ENCODE data around the gene THSD7A.

THSD7A gene

GRCh38 chr7:11667810-11668185 is 164.2 kb downstream of the THSD7A start:
- H3K4me1 Mint-ChIP-seq, result no peaks in the 10 kb centered on the region
- ATAC-seq (replicated peaks; ENCODE audit: extremely low read depth, poor library complexity, severe bottlenecking), result no peak
- H3K36me3 Mint-ChIP-seq (ENCODE audit: insufficient read depth), result no peaks in the 10 kb centered on the region
- peaks cover 2% of the 10 kb centered on the region for H3K9me3 Mint-ChIP-seq
- H3K4me3 Mint-ChIP-seq, result no peak overlapping the region
- no peak for DNase-seq (ENCODE audit: low spot score in 2 of 2)
- H3K27me3 Mint-ChIP-seq, result no peaks in the 10 kb centered on the region
- H3K27ac Mint-ChIP-seq (ENCODE audit: low read depth), result no peak overlapping the region

GRCh38 chr7:11667071-11667809 is 164.8 kb downstream of the THSD7A start:
- ATAC-seq (replicated peaks; ENCODE audit: extremely low read depth, poor library complexity, severe bottlenecking) (no peak), DNase-seq (ENCODE audit: low spot score in 2 of 2) (no peak)
- no peaks in the 10 kb centered on the region for H3K27me3 Mint-ChIP-seq
- H3K36me3 Mint-ChIP-seq (ENCODE audit: insufficient read depth), result no peaks in the 10 kb centered on the region
- H3K27ac Mint-ChIP-seq (ENCODE audit: low read depth), result no peak overlapping the region
- no peak overlapping the region for H3K4me3 Mint-ChIP-seq
- no peaks in the 10 kb centered on the region for H3K9me3 Mint-ChIP-seq
- no peaks in the 10 kb centered on the region for H3K4me1 Mint-ChIP-seq

GRCh38 chr7:11665357-11665756 is 166.6 kb downstream of the THSD7A start:
- H3K4me1 Mint-ChIP-seq, result no peaks in the 10 kb centered on the region
- H3K27me3 Mint-ChIP-seq, result no peaks in the 10 kb centered on the region
- peaks cover 5% of the 10 kb centered on the region for H3K9me3 Mint-ChIP-seq
- no peak overlapping the region for H3K27ac Mint-ChIP-seq (ENCODE audit: low read depth)
- no peak overlapping the region for H3K4me3 Mint-ChIP-seq
- ATAC-seq (replicated peaks; ENCODE audit: extremely low read depth, poor library complexity, severe bottlenecking), result no peak
- DNase-seq (ENCODE audit: low spot score in 2 of 2), result no peak
- H3K36me3 Mint-ChIP-seq (ENCODE audit: insufficient read depth), result no peaks in the 10 kb centered on the region

DNA sequence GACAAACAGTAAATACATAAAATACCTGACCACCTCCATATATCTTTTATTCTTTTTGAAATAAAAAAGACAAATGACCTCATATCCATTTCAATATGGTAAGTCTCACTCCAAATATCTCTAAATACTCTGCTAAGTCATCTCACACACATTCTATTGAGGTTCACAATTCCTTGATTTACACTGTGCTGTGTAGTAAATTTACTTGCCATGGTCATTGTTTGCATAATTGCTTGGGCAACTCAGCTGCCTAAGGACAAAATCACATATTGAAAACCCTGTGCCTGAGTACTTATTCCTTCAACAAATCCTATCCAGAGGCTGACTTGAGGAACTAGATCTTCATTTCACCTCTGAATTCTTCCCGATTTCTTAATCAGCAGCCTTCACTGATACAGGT is 176.4 kb downstream of the THSD7A start:
- no peak overlapping the region for H3K27ac Mint-ChIP-seq (ENCODE audit: low read depth)

DNA sequence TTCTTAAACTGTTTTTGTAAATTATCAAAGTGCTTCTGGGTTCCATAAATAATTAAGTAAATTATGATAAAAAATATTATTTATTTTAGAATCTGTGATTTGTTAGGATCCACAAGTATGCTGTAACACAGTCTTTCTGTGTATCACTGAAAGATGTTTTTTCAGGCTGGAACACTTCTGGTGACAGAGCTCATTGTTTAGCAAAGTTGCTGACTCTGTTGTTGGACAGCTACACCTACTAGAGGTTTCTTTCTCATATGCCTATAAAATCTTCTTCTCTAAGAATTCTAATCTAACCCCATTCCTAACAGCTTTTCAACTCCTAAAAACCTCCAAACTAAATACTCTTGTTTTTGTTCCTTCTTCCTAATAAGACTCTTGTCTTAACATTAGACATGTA is 176.8 kb downstream of the THSD7A start:
- no peak overlapping the region for H3K4me3 Mint-ChIP-seq
- H3K27ac Mint-ChIP-seq (ENCODE audit: low read depth), result no peak overlapping the region
- peaks cover 12% of the 10 kb centered on the region for H3K9me3 Mint-ChIP-seq
- H3K36me3 Mint-ChIP-seq (ENCODE audit: insufficient read depth), result peaks cover 1% of the 10 kb centered on the region
- no peaks in the 10 kb centered on the region for H3K4me1 Mint-ChIP-seq
- H3K27me3 Mint-ChIP-seq, result no peaks in the 10 kb centered on the region
- ATAC-seq (replicated peaks; ENCODE audit: extremely low read depth, poor library complexity, severe bottlenecking) (no peak), DNase-seq (ENCODE audit: low spot score in 2 of 2) (no peak)

More for the DNA sequence above, 176.4 kb downstream of the THSD7A start:
- ATAC-seq (replicated peaks; ENCODE audit: extremely low read depth, poor library complexity, severe bottlenecking) (no peak), DNase-seq (ENCODE audit: low spot score in 2 of 2) (no peak)
- H3K27me3 Mint-ChIP-seq, result no peaks in the 10 kb centered on the region
- peaks cover 1% of the 10 kb centered on the region for H3K36me3 Mint-ChIP-seq (ENCODE audit: insufficient read depth)
- H3K4me3 Mint-ChIP-seq, result no peak overlapping the region
- H3K9me3 Mint-ChIP-seq, result peaks cover 9% of the 10 kb centered on the region
- H3K4me1 Mint-ChIP-seq, result no peaks in the 10 kb centered on the region

DNA sequence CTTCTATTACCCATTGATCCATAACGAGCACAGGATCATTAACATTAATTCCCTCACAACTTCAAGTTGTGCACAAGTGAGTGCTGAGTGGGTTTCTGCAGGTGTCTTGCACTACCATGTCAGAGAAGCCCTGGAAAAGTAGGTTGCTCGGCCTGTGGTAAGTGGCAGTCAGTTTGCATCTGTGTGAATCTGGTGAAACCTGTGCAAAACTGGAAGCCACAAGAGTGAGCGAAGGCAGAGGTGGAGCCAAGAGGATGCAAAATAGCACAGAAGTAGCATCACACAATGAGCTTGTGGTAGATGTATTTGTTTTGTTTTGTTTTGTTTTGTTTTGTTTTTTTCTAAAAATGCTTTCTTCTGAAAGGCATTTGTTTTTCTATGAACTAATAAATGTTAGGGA is 181.5 kb downstream of the THSD7A start:
- H3K9me3 Mint-ChIP-seq, result peaks cover 19% of the 10 kb centered on the region
- H3K36me3 Mint-ChIP-seq (ENCODE audit: insufficient read depth), result peaks cover 1% of the 10 kb centered on the region
- H3K4me1 Mint-ChIP-seq, result no peaks in the 10 kb centered on the region
- no peak for ATAC-seq (replicated peaks; ENCODE audit: extremely low read depth, poor library complexity, severe bottlenecking)
- H3K27me3 Mint-ChIP-seq, result no peaks in the 10 kb centered on the region
- no peak overlapping the region for H3K27ac Mint-ChIP-seq (ENCODE audit: low read depth)
- no peak overlapping the region for H3K4me3 Mint-ChIP-seq
- no peak for DNase-seq (ENCODE audit: low spot score in 2 of 2)

GRCh38 chr7:11650030-11650429 is 182.0 kb downstream of the THSD7A start:
- Mint-ChIP-seq H3K4me3 (no peak overlapping the region), H3K27me3 (no peaks in the 10 kb centered on the region), H3K36me3 (ENCODE audit: insufficient read depth) (peaks cover 1% of the 10 kb centered on the region), H3K4me1 (no peaks in the 10 kb centered on the region), H3K9me3 (peaks cover 19% of the 10 kb centered on the region), H3K27ac (ENCODE audit: low read depth) (no peak overlapping the region)
- DNase-seq (ENCODE audit: low spot score in 2 of 2) (no peak), ATAC-seq (replicated peaks; ENCODE audit: extremely low read depth, poor library complexity, severe bottlenecking) (no peak)

GRCh38 chr7:11648980-11649379 is 183.0 kb downstream of the THSD7A start:
- ATAC-seq (replicated peaks; ENCODE audit: extremely low read depth, poor library complexity, severe bottlenecking) (no peak), DNase-seq (ENCODE audit: low spot score in 2 of 2) (no peak)
- H3K4me3 Mint-ChIP-seq, result no peak overlapping the region
- H3K4me1 Mint-ChIP-seq, result no peaks in the 10 kb centered on the region
- H3K27me3 Mint-ChIP-seq, result no peaks in the 10 kb centered on the region
- no peak overlapping the region for H3K27ac Mint-ChIP-seq (ENCODE audit: low read depth)
- H3K36me3 Mint-ChIP-seq (ENCODE audit: insufficient read depth), result peaks cover 1% of the 10 kb centered on the region
- peaks cover 19% of the 10 kb centered on the region for H3K9me3 Mint-ChIP-seq

- Mint-ChIP-seq H3K4me1 (no peaks in the 10 kb centered on the region), H3K9me3 (peaks cover 19% of the 10 kb centered on the region), H3K27ac (ENCODE audit: low read depth) (no peak overlapping the region), H3K27me3 (no peaks in the 10 kb centered on the region), H3K4me3 (no peak overlapping the region), H3K36me3 (ENCODE audit: insufficient read depth) (peaks cover 1% of the 10 kb centered on the region)
- no peak for ATAC-seq (replicated peaks; ENCODE audit: extremely low read depth, poor library complexity, severe bottlenecking)
- no peak for DNase-seq (ENCODE audit: low spot score in 2 of 2)
Measured at GRCh38 chr7:11648101-11648500, 183.9 kb downstream of the THSD7A start.

GRCh38 chr7:11642841-11643240 is 189.2 kb downstream of the THSD7A start:
- DNase-seq (ENCODE audit: low spot score in 2 of 2), result no peak
- H3K4me3 Mint-ChIP-seq, result no peak overlapping the region
- H3K36me3 Mint-ChIP-seq (ENCODE audit: insufficient read depth), result no peaks in the 10 kb centered on the region
- H3K27me3 Mint-ChIP-seq, result no peaks in the 10 kb centered on the region
- peaks cover 7% of the 10 kb centered on the region for H3K9me3 Mint-ChIP-seq
- no peaks in the 10 kb centered on the region for H3K4me1 Mint-ChIP-seq
- no peak overlapping the region for H3K27ac Mint-ChIP-seq (ENCODE audit: low read depth)
- ATAC-seq (replicated peaks; ENCODE audit: extremely low read depth, poor library complexity, severe bottlenecking), result no peak

DNA sequence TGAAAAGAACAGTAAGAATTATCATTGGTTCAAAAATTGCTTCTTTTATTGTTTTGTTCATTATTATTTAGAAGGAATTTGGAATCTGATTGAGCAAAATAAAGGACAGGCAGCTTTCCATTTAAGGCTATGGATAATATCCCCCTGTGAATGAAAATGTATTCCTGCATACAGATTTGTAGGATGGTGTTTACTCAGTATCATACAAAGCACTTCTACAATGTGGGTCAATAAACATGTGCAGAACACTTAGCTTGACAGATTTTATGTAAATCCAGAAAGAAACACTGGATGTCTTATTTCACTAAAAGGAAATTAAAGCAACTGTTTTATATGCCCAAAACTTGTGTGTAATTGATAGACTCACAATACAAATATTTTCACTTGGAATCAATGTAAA is 189.7 kb downstream of the THSD7A start:
- H3K9me3 Mint-ChIP-seq, result peaks cover 8% of the 10 kb centered on the region
- ATAC-seq (replicated peaks; ENCODE audit: extremely low read depth, poor library complexity, severe bottlenecking) (no peak), DNase-seq (ENCODE audit: low spot score in 2 of 2) (no peak)
- H3K36me3 Mint-ChIP-seq (ENCODE audit: insufficient read depth), result no peaks in the 10 kb centered on the region
- H3K27ac Mint-ChIP-seq (ENCODE audit: low read depth), result no peak overlapping the region
- no peak overlapping the region for H3K4me3 Mint-ChIP-seq
- no peaks in the 10 kb centered on the region for H3K4me1 Mint-ChIP-seq
- H3K27me3 Mint-ChIP-seq, result no peaks in the 10 kb centered on the region

DNA sequence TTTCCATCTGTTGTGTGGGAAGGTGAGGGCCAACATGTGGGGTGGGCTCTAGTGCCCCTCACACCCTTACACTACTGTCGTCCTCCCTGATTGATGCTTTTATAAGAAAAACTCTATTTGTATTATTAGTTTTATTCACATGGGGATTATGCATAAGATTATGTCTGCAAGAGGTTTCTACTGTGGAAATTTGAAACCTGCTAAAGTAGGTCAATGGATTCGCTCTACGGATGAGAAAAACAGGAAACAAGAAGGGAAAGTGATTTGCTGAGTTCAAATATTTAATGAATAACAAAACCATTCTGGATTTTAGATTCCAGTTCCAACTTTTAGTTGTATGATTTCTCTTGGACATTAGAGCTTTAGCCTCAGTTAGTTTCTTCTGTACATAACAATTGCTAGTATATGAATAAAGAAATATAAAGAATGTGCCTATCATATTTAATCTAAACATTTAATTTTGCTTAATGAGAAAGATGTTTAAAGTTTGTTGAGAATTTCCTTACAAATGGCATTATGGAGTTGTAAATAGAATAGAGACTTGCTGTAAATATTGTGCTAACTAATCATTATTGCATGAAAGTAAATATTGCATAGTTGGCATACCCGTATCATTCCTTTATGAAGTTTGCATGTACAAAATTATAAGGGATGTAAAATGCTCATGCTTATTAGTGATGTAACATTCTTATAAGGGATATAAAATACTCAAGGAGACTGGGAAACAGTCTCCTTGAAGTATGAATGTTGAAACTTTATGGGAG is 193.8 kb downstream of the THSD7A start:
- DNase-seq (ENCODE audit: low spot score in 2 of 2), result no peak
- H3K27ac Mint-ChIP-seq (ENCODE audit: low read depth), result no peak overlapping the region
- peaks cover 10% of the 10 kb centered on the region for H3K9me3 Mint-ChIP-seq
- no peak for ATAC-seq (replicated peaks; ENCODE audit: extremely low read depth, poor library complexity, severe bottlenecking)
- no peaks in the 10 kb centered on the region for H3K27me3 Mint-ChIP-seq
- no peaks in the 10 kb centered on the region for H3K36me3 Mint-ChIP-seq (ENCODE audit: insufficient read depth)
- no peak overlapping the region for H3K4me3 Mint-ChIP-seq
- no peaks in the 10 kb centered on the region for H3K4me1 Mint-ChIP-seq

GRCh38 chr7:11636274-11636673 is 195.7 kb downstream of the THSD7A start:
- Mint-ChIP-seq H3K4me1 (no peaks in the 10 kb centered on the region), H3K9me3 (peaks cover 19% of the 10 kb centered on the region), H3K27ac (ENCODE audit: low read depth) (no peak overlapping the region), H3K27me3 (no peaks in the 10 kb centered on the region), H3K4me3 (no peak overlapping the region), H3K36me3 (ENCODE audit: insufficient read depth) (no peaks in the 10 kb centered on the region)
- DNase-seq (ENCODE audit: low spot score in 2 of 2), result no peak
- ATAC-seq (replicated peaks; ENCODE audit: extremely low read depth, poor library complexity, severe bottlenecking), result no peak
